ENCODE results near the gene EEFSEC.

The EEFSEC gene

DNA sequence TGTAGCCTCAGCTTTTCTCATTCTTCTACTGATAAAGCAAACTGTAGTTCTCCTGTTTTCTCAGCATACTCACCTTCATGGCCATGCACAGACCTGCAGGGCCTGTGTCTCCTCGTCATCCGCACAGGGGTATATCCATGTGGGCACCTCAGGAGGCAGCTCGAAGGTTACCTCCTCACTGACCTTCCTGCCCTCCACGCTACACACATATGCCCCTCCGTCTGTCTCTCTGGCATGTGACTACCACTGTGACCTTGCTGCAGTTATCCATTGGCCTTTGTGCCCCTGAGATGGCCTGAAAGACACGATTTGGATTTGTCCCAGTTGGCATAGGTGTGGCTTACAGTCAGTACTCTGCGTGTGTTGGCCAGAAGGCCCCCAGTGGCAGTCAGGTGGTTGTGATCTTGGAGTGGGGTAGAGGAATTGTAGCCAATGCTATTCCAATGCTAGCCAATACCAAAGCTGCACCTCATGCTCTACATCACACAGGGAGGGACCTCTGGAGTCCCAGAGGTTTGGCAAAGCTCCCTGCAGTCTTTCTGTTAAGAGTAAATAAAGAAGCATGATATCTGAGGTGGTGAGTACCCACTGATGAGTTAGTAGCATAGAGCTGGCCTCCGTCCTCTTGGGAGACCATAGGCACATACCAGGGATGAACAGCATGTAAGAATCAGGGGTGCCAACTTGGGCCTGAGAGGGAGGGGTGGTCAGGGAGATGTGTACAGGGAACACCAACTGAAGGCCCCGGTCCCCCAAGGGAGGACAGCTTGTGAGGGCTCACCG lies 143.4 kb downstream of the EEFSEC start:
- Histone ChIP-seq H3K27ac (replicated peaks; ENCODE audit: low read length) (no peak overlapping the region), H2BK5ac (ENCODE audit: low read length) (no peak overlapping the region), H3K36me3 (replicated peaks in 1 of 2; ENCODE audit: control insufficient read depth in 2 of 2, insufficient read depth in 2 of 2, low read length in 2 of 2) (no peaks in the 10 kb centered on the region), H3K14ac (ENCODE audit: low read length) (no peak overlapping the region), H3K9me3 (replicated peaks in 1 of 2; ENCODE audit: control insufficient read depth in 2 of 2, insufficient read depth in 1 of 2, low read depth in 1 of 2, low read length in 2 of 2) (no peaks in the 10 kb centered on the region), H2BK15ac (ENCODE audit: low read length) (no peak overlapping the region), H3K79me1 (ENCODE audit: low read depth, low read length) (no peaks in the 10 kb centered on the region), H4K8ac (ENCODE audit: low read depth, low read length) (no peak overlapping the region), H3K27me3 (ENCODE audit: control insufficient read depth in 3 of 3, insufficient read depth in 3 of 3, low read depth in 1 of 3, low read length in 3 of 3) (no peaks in the 10 kb centered on the region), H2BK120ac (ENCODE audit: low read depth, low read length) (no peak overlapping the region), H3K4me2 (ENCODE audit: insufficient read depth, low read length, poor library complexity, severe bottlenecking) (no peak overlapping the region), H2BK12ac (ENCODE audit: low read length) (no peak overlapping the region), H3K9ac (ENCODE audit: low read depth, low read length, poor library complexity) (no peak overlapping the region), H3K4me3 (ENCODE audit: low read length in 2 of 2) (peak overlapping the region in 1 of 2 donors; percentile 33), H3K4me1 (ENCODE audit: control insufficient read depth in 2 of 2, insufficient read depth in 1 of 2, low read depth in 1 of 2, low read length in 2 of 2) (no peaks in the 10 kb centered on the region), H3K4ac (ENCODE audit: low read length) (no peak overlapping the region), H2AFZ (ENCODE audit: low read length) (no peak overlapping the region), H3K18ac (ENCODE audit: low read length) (no peak overlapping the region), H4K91ac (ENCODE audit: low read depth, low read length, poor library complexity) (no peak overlapping the region), H3K23ac (ENCODE audit: low read depth, low read length, poor library complexity) (no peak overlapping the region), H2AK5ac (ENCODE audit: low read depth, low read length) (no peak overlapping the region)
- no peak for DNase-seq (ENCODE audit: low spot score)
- WGBS, 2 donors (ENCODE audit: extremely low coverage in 2 of 2, insufficient read length in 2 of 2, insufficient replicate concordance in 1 of 2): no CpG with 5 or more reads among the region's 10 CpGs

DNA sequence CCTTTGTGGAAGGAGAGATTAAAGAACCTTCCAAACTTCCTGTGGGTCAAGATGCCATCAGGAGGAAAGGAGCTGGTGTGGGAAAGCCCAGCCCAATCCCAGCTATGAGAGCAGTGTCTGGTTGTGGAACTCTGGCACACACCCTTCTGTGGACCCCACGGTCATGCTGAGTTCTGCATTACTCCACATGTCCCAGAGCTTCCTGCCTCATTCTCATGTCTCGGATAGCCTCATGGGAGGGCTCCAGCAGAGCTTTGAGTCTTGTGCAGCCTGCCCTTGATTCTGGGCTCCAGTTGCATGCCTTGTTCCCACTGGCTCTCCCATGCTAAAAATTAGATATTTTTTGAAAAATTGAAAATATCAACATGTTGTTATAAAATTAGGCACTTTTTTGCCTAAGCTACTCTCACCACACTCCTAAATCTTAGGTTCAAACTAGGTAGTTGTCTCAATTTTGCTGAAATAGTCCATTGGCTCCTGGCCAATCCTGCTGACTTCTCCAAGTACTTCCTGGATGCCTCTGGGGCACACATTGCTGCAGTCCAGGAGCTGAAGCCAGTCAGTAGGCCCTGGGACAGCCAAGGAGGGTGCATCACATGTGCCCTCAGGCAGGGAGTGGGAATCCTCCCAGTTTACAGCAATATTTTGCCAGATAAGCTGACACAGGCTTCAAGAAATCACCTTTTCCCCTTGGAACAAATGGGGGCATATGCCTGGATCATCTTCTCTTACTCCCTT lies 144.3 kb downstream of the EEFSEC start:
- Histone ChIP-seq H3K4ac (ENCODE audit: low read length) (no peak overlapping the region), H2AK5ac (ENCODE audit: low read depth, low read length) (no peak overlapping the region), H2BK5ac (ENCODE audit: low read length) (no peak overlapping the region), H2BK12ac (ENCODE audit: low read length) (no peak overlapping the region), H2AFZ (ENCODE audit: low read length) (no peak overlapping the region), H3K4me1 (ENCODE audit: control insufficient read depth in 2 of 2, insufficient read depth in 1 of 2, low read depth in 1 of 2, low read length in 2 of 2) (no peaks in the 10 kb centered on the region), H3K14ac (ENCODE audit: low read length) (no peak overlapping the region), H3K36me3 (replicated peaks in 1 of 2; ENCODE audit: control insufficient read depth in 2 of 2, insufficient read depth in 2 of 2, low read length in 2 of 2) (no peaks in the 10 kb centered on the region), H3K27ac (replicated peaks; ENCODE audit: low read length) (no peak overlapping the region), H4K91ac (ENCODE audit: low read depth, low read length, poor library complexity) (no peak overlapping the region), H3K23ac (ENCODE audit: low read depth, low read length, poor library complexity) (no peak overlapping the region), H3K18ac (ENCODE audit: low read length) (no peak overlapping the region), H3K4me2 (ENCODE audit: insufficient read depth, low read length, poor library complexity, severe bottlenecking) (no peak overlapping the region), H3K79me1 (ENCODE audit: low read depth, low read length) (no peaks in the 10 kb centered on the region), H4K8ac (ENCODE audit: low read depth, low read length) (no peak overlapping the region), H3K9me3 (replicated peaks in 1 of 2; ENCODE audit: control insufficient read depth in 2 of 2, insufficient read depth in 1 of 2, low read depth in 1 of 2, low read length in 2 of 2) (no peaks in the 10 kb centered on the region), H2BK120ac (ENCODE audit: low read depth, low read length) (no peak overlapping the region), H3K9ac (ENCODE audit: low read depth, low read length, poor library complexity) (no peak overlapping the region), H3K4me3 (ENCODE audit: low read length in 2 of 2) (no peak overlapping the region), H2BK15ac (ENCODE audit: low read length) (no peak overlapping the region), H3K27me3 (ENCODE audit: control insufficient read depth in 3 of 3, insufficient read depth in 3 of 3, low read depth in 1 of 3, low read length in 3 of 3) (no peaks in the 10 kb centered on the region)
- no peak for DNase-seq (ENCODE audit: low spot score)
- no CpG with 5 or more reads among the region's 2 CpGs for WGBS, 2 donors (ENCODE audit: extremely low coverage in 2 of 2, insufficient read length in 2 of 2, insufficient replicate concordance in 1 of 2)

DNA sequence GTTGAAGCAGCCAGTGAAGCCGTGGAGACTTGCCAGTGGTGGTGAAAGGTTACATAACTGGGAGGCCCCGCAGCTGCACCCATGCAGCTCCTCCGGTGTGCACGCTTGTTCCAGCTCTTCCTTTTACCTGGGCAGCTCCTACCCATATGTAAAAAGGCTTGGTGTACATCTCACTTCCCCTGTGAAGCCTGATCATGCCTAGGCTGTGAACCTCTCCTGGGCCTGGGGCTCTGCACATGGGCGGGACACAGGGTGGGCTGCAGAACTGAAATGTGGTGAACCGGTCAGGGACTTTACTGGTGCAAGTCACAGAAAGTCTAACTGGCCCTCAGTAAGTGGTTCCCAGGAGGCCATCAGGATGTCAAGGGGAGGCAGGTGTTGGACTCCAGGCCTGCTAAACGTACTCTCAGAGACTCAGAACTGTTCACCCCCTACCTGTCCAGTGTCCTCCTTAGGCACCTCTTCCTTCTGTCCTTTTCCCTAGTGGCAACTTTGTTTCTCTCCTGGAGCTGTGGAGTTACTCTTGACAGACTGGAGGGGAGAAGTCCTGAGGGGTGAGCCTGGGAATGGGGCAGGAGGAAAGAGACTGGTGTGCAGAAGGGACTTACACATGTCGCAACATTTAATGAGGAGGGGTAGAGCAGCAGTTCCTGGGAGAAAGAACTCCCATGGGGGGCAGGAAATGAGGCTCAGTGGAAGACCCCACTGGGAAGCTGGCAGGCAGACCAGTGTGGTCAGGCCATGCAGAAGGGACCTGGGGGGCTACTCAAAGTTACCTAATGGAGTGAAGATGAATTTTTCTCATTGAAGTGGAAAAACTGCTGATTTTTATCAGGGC lies 148.1 kb downstream of the EEFSEC start:
- no peaks in the 10 kb centered on the region for H3K36me3 ChIP-seq (replicated peaks in 1 of 2; ENCODE audit: control insufficient read depth in 2 of 2, insufficient read depth in 2 of 2, low read length in 2 of 2)
- H3K4ac ChIP-seq (ENCODE audit: low read length): no peak overlapping the region
- H2BK120ac ChIP-seq (ENCODE audit: low read depth, low read length): no peak overlapping the region
- no peak overlapping the region for H2BK15ac ChIP-seq (ENCODE audit: low read length)
- no peak overlapping the region for H4K91ac ChIP-seq (ENCODE audit: low read depth, low read length, poor library complexity)
- H2BK12ac ChIP-seq (ENCODE audit: low read length): no peak overlapping the region
- no CpG with 5 or more reads among the region's 8 CpGs for WGBS, 2 donors (ENCODE audit: extremely low coverage in 2 of 2, insufficient read length in 2 of 2, insufficient replicate concordance in 1 of 2)
- no peak overlapping the region for H3K27ac ChIP-seq (replicated peaks; ENCODE audit: low read length)
- no peak overlapping the region for H2AFZ ChIP-seq (ENCODE audit: low read length)
- no peak overlapping the region for H3K23ac ChIP-seq (ENCODE audit: low read depth, low read length, poor library complexity)
- H3K9me3 ChIP-seq (replicated peaks in 1 of 2; ENCODE audit: control insufficient read depth in 2 of 2, insufficient read depth in 1 of 2, low read depth in 1 of 2, low read length in 2 of 2): peaks cover 0 to 6% of the 10 kb centered on the region in 2 donors
- H3K18ac ChIP-seq (ENCODE audit: low read length): no peak overlapping the region
- no peak overlapping the region for H3K14ac ChIP-seq (ENCODE audit: low read length)
- no peak overlapping the region for H2AK5ac ChIP-seq (ENCODE audit: low read depth, low read length)
- H3K4me3 ChIP-seq (ENCODE audit: low read length in 2 of 2): no peak overlapping the region
- H4K8ac ChIP-seq (ENCODE audit: low read depth, low read length): no peak overlapping the region
- H2BK5ac ChIP-seq (ENCODE audit: low read length): no peak overlapping the region
- no peak for DNase-seq (ENCODE audit: low spot score)
- H3K4me2 ChIP-seq (ENCODE audit: insufficient read depth, low read length, poor library complexity, severe bottlenecking): no peak overlapping the region
- no peaks in the 10 kb centered on the region for H3K4me1 ChIP-seq (ENCODE audit: control insufficient read depth in 2 of 2, insufficient read depth in 1 of 2, low read depth in 1 of 2, low read length in 2 of 2)
- H3K27me3 ChIP-seq (ENCODE audit: control insufficient read depth in 3 of 3, insufficient read depth in 3 of 3, low read depth in 1 of 3, low read length in 3 of 3): no peaks in the 10 kb centered on the region
- H3K79me1 ChIP-seq (ENCODE audit: low read depth, low read length): no peaks in the 10 kb centered on the region
- no peak overlapping the region for H3K9ac ChIP-seq (ENCODE audit: low read depth, low read length, poor library complexity)

DNA sequence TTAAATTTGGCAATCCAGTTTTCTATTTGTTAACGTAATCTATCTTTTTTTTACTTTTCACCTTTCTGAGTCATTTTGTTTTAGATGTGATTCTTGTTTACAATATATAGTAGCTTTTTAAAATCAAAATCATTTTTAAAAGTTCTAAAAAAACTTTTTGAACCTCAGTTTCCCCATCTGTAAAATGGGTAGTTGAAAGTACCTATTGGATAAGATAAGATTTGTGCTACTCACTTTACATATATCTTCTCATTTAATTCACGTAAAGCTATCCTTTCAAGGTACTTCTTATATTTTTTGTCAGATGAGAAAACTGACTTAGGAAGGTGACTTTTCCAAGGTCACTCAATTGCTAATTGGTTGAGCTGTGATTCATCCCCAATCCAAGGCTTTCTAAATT lies 153.2 kb downstream of the EEFSEC start:
- Histone ChIP-seq H3K4ac (ENCODE audit: low read length) (no peak overlapping the region), H4K91ac (ENCODE audit: low read depth, low read length, poor library complexity) (no peak overlapping the region), H3K14ac (ENCODE audit: low read length) (no peak overlapping the region), H2AK5ac (ENCODE audit: low read depth, low read length) (no peak overlapping the region), H3K36me3 (replicated peaks in 1 of 2; ENCODE audit: control insufficient read depth in 2 of 2, insufficient read depth in 2 of 2, low read length in 2 of 2) (no peaks in the 10 kb centered on the region), H2BK12ac (ENCODE audit: low read length) (no peak overlapping the region), H2BK15ac (ENCODE audit: low read length) (no peak overlapping the region), H3K27me3 (ENCODE audit: control insufficient read depth in 3 of 3, insufficient read depth in 3 of 3, low read depth in 1 of 3, low read length in 3 of 3) (no peaks in the 10 kb centered on the region), H3K4me1 (ENCODE audit: control insufficient read depth in 2 of 2, insufficient read depth in 1 of 2, low read depth in 1 of 2, low read length in 2 of 2) (no peaks in the 10 kb centered on the region), H3K79me1 (ENCODE audit: low read depth, low read length) (no peaks in the 10 kb centered on the region), H4K8ac (ENCODE audit: low read depth, low read length) (no peak overlapping the region), H2AFZ (ENCODE audit: low read length) (no peak overlapping the region), H2BK120ac (ENCODE audit: low read depth, low read length) (no peak overlapping the region), H3K27ac (replicated peaks; ENCODE audit: low read length) (no peak overlapping the region), H3K9me3 (replicated peaks in 1 of 2; ENCODE audit: control insufficient read depth in 2 of 2, insufficient read depth in 1 of 2, low read depth in 1 of 2, low read length in 2 of 2) (peaks cover 0 to 6% of the 10 kb centered on the region in 2 donors), H3K23ac (ENCODE audit: low read depth, low read length, poor library complexity) (no peak overlapping the region), H3K4me3 (ENCODE audit: low read length in 2 of 2) (no peak overlapping the region), H3K18ac (ENCODE audit: low read length) (no peak overlapping the region), H2BK5ac (ENCODE audit: low read length) (no peak overlapping the region), H3K9ac (ENCODE audit: low read depth, low read length, poor library complexity) (no peak overlapping the region), H3K4me2 (ENCODE audit: insufficient read depth, low read length, poor library complexity, severe bottlenecking) (no peak overlapping the region)
- DNase-seq (ENCODE audit: low spot score): no peak
- WGBS, 2 donors (ENCODE audit: extremely low coverage in 2 of 2, insufficient read length in 2 of 2, insufficient replicate concordance in 1 of 2): no CpG with 5 or more reads among the region's 2 CpGs
